Uterus (tissue), 2 donors: ENCODE results near the gene FRMPD2.
"Not testable (repeated sequence)": the region's sequence is repeated elsewhere in the genome, so short reads cannot be mapped to it uniquely, and the experiment has no call there.

Source experiments
- CTCF ChIP-seq, 4 experiments: fragments of 200-600 bp in 2 of 4; fragments of 450-650 bp in 2 of 4; sonication (generic) in 2 of 4; IDR thresholded peaks; one replicate each; pipeline ENCODE4 v1.5.1; 2016 to 2019; ENCODE audit warnings: antibody characterized with exemption in 4 of 4, mild to moderate bottlenecking in 2 of 4, moderate library complexity in 1 of 4
- POLR2A ChIP-seq, 2 donors: fragments of 450-650 bp; IDR thresholded peaks; one replicate each; pipeline ENCODE4 v1.6.1; 2016; ENCODE audit warnings: antibody characterized with exemption in 2 of 2, mild to moderate bottlenecking in 1 of 2, moderate library complexity in 1 of 2

- not testable (repeated sequence) for TF ChIP-seq POLR2A, CTCF (IDR thresholded peaks at IDR 0.05)
Measured at GRCh38 chr10:48281697-48282096, 7.2 kb upstream of the FRMPD2 start.
